ENCODE measurements around the gene GNA14. TPM values are rescaled to one million over a fixed set of nuclear protein-coding genes. Genes with fewer than 3 reads are reported as not detected.

Gene GNA14
- total RNA-seq, 2 experiments from 2014 or later: not detected

DNA sequence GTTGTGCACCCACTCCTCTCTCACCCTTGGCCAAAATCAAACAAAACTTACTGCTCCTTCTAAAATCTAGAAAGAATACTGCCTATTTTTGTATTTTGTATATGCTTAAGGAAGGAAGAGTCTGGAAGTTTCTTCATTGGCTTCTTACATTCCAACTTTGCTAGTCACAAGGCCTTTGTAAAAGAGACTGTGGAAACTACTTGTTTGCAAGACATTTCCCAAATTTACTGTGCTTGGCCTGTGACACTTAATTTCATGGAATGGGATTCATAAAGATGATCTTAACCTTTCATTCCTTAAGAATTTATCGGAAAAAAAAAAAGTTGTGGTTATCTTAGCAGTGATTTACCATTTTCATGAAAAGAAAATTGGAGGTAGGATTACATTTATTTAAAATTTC, 261.9 kb downstream of the GNA14 start:
- no peaks in the 10 kb centered on the region for H3K9me3 Mint-ChIP-seq (ENCODE audit: low read depth)
- DNase-seq (no peak), ATAC-seq (no peak)
- peaks cover 1% of the 10 kb centered on the region for H3K4me1 Mint-ChIP-seq
- H3K27ac Mint-ChIP-seq: no peak overlapping the region
- H3K4me3 Mint-ChIP-seq: no peak overlapping the region
- CTCF ChIA-PET: no interaction called here
- no peaks in the 10 kb centered on the region for H3K27me3 Mint-ChIP-seq
- H3K36me3 Mint-ChIP-seq: peaks cover 12% of the 10 kb centered on the region

DNA sequence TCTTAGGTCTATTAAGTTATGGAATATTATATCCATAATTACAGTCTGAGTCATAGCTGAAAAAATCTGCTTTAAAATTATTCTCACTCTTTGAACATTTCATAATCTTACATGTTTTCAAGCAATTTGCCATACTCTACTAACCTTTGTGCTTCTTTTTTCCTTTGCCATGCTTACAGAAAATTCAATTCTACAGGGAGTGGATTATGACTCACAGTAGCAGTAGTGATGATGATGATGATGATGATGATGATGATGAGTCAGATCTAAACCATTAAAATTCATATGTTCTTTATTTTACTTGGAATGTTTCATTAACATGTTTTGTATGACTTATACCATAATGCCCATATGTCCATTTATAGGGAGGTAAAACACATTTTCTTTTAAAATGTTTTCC, 263.7 kb downstream of the GNA14 start:
- DNase-seq: no peak

GRCh38 chr9:77375956-77376532, 272.1 kb downstream of the GNA14 start:
- Mint-ChIP-seq H3K4me1 (no peaks in the 10 kb centered on the region), H3K9me3 (ENCODE audit: low read depth) (peaks cover 2% of the 10 kb centered on the region), H3K4me3 (no peak overlapping the region), H3K27me3 (no peaks in the 10 kb centered on the region), H3K27ac (no peak overlapping the region), H3K36me3 (peaks cover 10% of the 10 kb centered on the region)
- no peak for ATAC-seq
- CTCF ChIA-PET: no interaction called here
- no peak for DNase-seq

More for the DNA sequence above, 263.7 kb downstream of the GNA14 start:
- Mint-ChIP-seq H3K9me3 (ENCODE audit: low read depth) (no peaks in the 10 kb centered on the region), H3K27me3 (no peaks in the 10 kb centered on the region), H3K4me3 (no peak overlapping the region), H3K36me3 (peaks cover 12% of the 10 kb centered on the region), H3K4me1 (peaks cover 1% of the 10 kb centered on the region), H3K27ac (no peak overlapping the region)
- CTCF ChIA-PET: interaction anchor here (0.6 kb wide), 1 partner anchor 8 kb away, joined by 3 read pairs; no protein-coding TSS in a partner anchor
- ATAC-seq: no peak

GRCh38 chr9:77374266-77374665, 273.9 kb downstream of the GNA14 start:
- DNase-seq (no peak), ATAC-seq (no peak)
- Mint-ChIP-seq H3K36me3 (peaks cover 23% of the 10 kb centered on the region), H3K4me3 (no peak overlapping the region), H3K9me3 (ENCODE audit: low read depth) (peaks cover 2% of the 10 kb centered on the region), H3K27ac (no peak overlapping the region), H3K27me3 (no peaks in the 10 kb centered on the region), H3K4me1 (no peaks in the 10 kb centered on the region)
- CTCF ChIA-PET: interaction anchor here (0.9 kb wide), 1 partner anchor 82 kb away, joined by 3 read pairs; no protein-coding TSS in a partner anchor

Data from activated CD8-positive, alpha-beta memory T cell treated with anti-CD3 and anti-CD28 coated beads, Interleukin-2, amount 10 ng/mL, durations not matched to agents 7 days and 5 days (primary cell).